Adrenal gland (tissue), 5 donors: Measurements from ENCODE around the gene SMIM10L2A.
"Not testable (repeated sequence)": the region's sequence is repeated elsewhere in the genome, so short reads cannot be mapped to it uniquely, and the experiment has no call there.

Source experiments
- CTCF ChIP-seq, 6 experiments: fragments of 450-650 bp in 4 of 6; fragments of 200-600 bp in 2 of 6; sonication (generic) in 1 of 6; IDR thresholded peaks; 1 replicate in 5 of 6; 2 replicates in 1 of 6; pipeline versions ENCODE4 v1.5.1 to v1.8.0; 2016 to 2021; ENCODE audit warnings: antibody characterized with exemption in 6 of 6, mild to moderate bottlenecking in 2 of 6, moderate library complexity in 1 of 6
- POLR2A ChIP-seq, 2 donors: fragments of 450-650 bp; IDR thresholded peaks; one replicate each; pipeline ENCODE4 v1.6.1; 2017; ENCODE audit warnings: antibody characterized with exemption in 2 of 2, mild to moderate bottlenecking in 2 of 2, moderate library complexity in 1 of 2
- donor health status: DM: no; HTN: no; CAD: no.

GRCh38 chrX:135422810-135423168 is 1.0 kb downstream of the SMIM10L2A start:
- TF ChIP-seq CTCF, POLR2A (IDR thresholded peaks at IDR 0.05): not testable (repeated sequence)
